Keratinocyte (primary cell): ENCODE data around the gene TNFRSF19.

Experiments
- CTCF ChIP-seq, 3 experiments: IDR thresholded peaks in 1 of 3; conservative IDR thresholded peaks in 1 of 3; optimal IDR thresholded peaks in 1 of 3; 2 replicates in 2 of 3; 3 replicates in 1 of 3; pipeline versions ENCODE3 to v1.5.1; 2011; ENCODE audit warnings: low read length in 3 of 3, mild to moderate bottlenecking in 3 of 3, moderate library complexity in 2 of 3, control low read depth in 1 of 3, inconsistent platforms in 1 of 3; ENCODE audit not compliant: insufficient read depth in 2 of 3; ENCODE audit errors: extremely low read depth in 1 of 3
- EZH2 ChIP-seq: IDR thresholded peaks from one replicate; pipeline ENCODE4 v1.6.1; 2012; ENCODE audit warnings: inconsistent platforms, mild to moderate bottlenecking, low read length, moderate library complexity

- TF ChIP-seq CTCF (optimal IDR thresholded peaks at IDR 0.05 in 1 of 3, IDR thresholded peaks at IDR 0.05 in 1 of 3, conservative IDR thresholded peaks at IDR 0.05 in 1 of 3; ENCODE audit: extremely low read depth in 1 of 3, insufficient read depth in 2 of 3, low read length in 3 of 3), result no peak
- TF ChIP-seq EZH2, result no peak
Measured at GRCh38 chr13:23609414-23609760, 39.2 kb downstream of the TNFRSF19 start.
